Thyroid gland (tissue), 4 donors: ENCODE measurements around the gene GNB5.

Experiments used
- POLR2A ChIP-seq, 2 donors: fragments of 450-650 bp; IDR thresholded peaks; one replicate each; pipeline ENCODE4 v1.6.1; 2017; ENCODE audit warnings: antibody characterized with exemption in 2 of 2, mild to moderate bottlenecking in 2 of 2, moderate library complexity in 1 of 2
- TF ChIP-seq, protein P1 (sequence below), 6 experiments: fragments of 200-600 bp in 3 of 6; fragments of 450-650 bp in 3 of 6; sonication (generic) in 3 of 6; IDR thresholded peaks; one replicate each; pipeline ENCODE4 v1.5.1; 2016 to 2019; ENCODE audit warnings: antibody characterized with exemption in 6 of 6, mild to moderate bottlenecking in 2 of 6, inconsistent platforms in 1 of 6, moderate library complexity in 1 of 6

DNA sequence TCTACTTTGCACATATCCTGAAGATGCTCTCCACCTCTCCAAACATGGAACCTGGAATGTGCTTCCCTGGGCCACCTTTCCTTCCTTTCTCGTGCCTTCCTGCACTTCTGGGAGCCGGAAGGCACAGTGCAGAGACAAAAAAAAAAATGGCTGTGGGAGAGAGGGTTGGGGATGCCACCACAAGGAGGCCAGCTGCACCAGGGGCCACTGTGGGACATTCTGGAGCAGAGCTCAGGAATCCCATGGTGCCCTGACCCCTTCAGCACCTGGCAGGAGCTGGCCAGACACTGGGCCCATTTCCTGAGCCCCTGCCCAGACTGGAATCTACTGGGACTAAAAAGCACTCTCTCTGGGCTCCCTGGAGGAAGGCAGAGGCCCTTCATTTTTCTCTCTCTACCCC, 70.7 kb downstream of the GNB5 start:
- TF ChIP-seq, protein P1, sequence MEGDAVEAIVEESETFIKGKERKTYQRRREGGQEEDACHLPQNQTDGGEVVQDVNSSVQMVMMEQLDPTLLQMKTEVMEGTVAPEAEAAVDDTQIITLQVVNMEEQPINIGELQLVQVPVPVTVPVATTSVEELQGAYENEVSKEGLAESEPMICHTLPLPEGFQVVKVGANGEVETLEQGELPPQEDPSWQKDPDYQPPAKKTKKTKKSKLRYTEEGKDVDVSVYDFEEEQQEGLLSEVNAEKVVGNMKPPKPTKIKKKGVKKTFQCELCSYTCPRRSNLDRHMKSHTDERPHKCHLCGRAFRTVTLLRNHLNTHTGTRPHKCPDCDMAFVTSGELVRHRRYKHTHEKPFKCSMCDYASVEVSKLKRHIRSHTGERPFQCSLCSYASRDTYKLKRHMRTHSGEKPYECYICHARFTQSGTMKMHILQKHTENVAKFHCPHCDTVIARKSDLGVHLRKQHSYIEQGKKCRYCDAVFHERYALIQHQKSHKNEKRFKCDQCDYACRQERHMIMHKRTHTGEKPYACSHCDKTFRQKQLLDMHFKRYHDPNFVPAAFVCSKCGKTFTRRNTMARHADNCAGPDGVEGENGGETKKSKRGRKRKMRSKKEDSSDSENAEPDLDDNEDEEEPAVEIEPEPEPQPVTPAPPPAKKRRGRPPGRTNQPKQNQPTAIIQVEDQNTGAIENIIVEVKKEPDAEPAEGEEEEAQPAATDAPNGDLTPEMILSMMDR (IDR thresholded peaks at IDR 0.05) = no peak
- TF ChIP-seq POLR2A (IDR thresholded peaks at IDR 0.05) = no peak
